Vagina (tissue), 2 donors: ENCODE measurements around the gene GDAP2. TPM values are rescaled to one million over a fixed set of nuclear protein-coding genes. Genes with fewer than 3 reads are reported as not detected.
"Not testable (repeated sequence)": the region's sequence is repeated elsewhere in the genome, so short reads cannot be mapped to it uniquely, and the experiment has no call there.

ENCODE experiments used
- DNase-seq, 2 donors: peaks; one replicate each; pipeline ENCODE4 v3.0.0-alpha.2; 2017; ENCODE audit errors: extremely low spot score in 2 of 2
- H3K27ac ChIP-seq: fragments of 200-600 bp; sonication (generic); one replicate; pipeline ENCODE4 v1.5.1; 2019
- H3K27me3 ChIP-seq: fragments of 200-600 bp; sonication (generic); one replicate; pipeline ENCODE4 v1.5.1; 2019
- H3K36me3 ChIP-seq, 2 donors: fragments of 200-600 bp; sonication (generic); one replicate each; pipeline ENCODE4 v1.5.1; 2017 to 2019
- H3K4me1 ChIP-seq: fragments of 200-600 bp; sonication (generic); one replicate; pipeline ENCODE4 v1.5.1; 2019
- H3K4me3 ChIP-seq, 2 donors: fragments of 200-600 bp; sonication (generic); 1 replicate in 1 of 2; 2 replicates in 1 of 2; pipeline ENCODE4 v1.5.1; 2016 to 2019
- H3K9me3 ChIP-seq: fragments of 200-600 bp; sonication (generic); one replicate; pipeline ENCODE4 v1.5.1; 2019
- CTCF ChIP-seq, 3 experiments: fragments of 450-650 bp in 2 of 3; fragments of 200-600 bp in 1 of 3; sonication (generic) in 1 of 3; IDR thresholded peaks; one replicate each; pipeline ENCODE4 v1.5.1; 2017 to 2019; ENCODE audit warnings: antibody characterized with exemption in 3 of 3, mild to moderate bottlenecking in 2 of 3, moderate library complexity in 2 of 3
- POLR2A ChIP-seq, 2 donors: fragments of 450-650 bp; IDR thresholded peaks; one replicate each; pipeline ENCODE4 v1.6.1; 2017; ENCODE audit warnings: antibody characterized with exemption in 2 of 2, mild to moderate bottlenecking in 2 of 2, moderate library complexity in 2 of 2
- POLR2AphosphoS5 ChIP-seq, 2 donors: sonication (generic); formaldehyde crosslinking; IDR thresholded peaks; one replicate each; pipeline ENCODE4 v1.9.0; 2017; ENCODE audit warnings: antibody characterized with exemption in 2 of 2, mild to moderate bottlenecking in 2 of 2, low read depth in 1 of 2; ENCODE audit not compliant: insufficient read depth in 1 of 2
- intact Hi-C: fragments of 100-400 bp; cut with DNase I; formaldehyde crosslinking; loops from one replicate; pipeline ENCODE4 v1.15.1; 2023
- total RNA-seq: library from RNA; depleted of rRNA; stranded (reverse); fragments of >200 nt; gene quantifications from one replicate; pipeline ENCODE4 v1.2.3, GENCODE V29; 2016

GDAP2 gene
- total RNA-seq, 1 donor from 2014 or later = 24.1 TPM

- intact Hi-C loops = no loop called here
- peaks cover 44% of the 10 kb centered on the region for H3K4me1 ChIP-seq
- no peaks in the 10 kb centered on the region for H3K27me3 ChIP-seq
- peak overlapping the region; percentile 74 for H3K27ac ChIP-seq
- H3K9me3 ChIP-seq = no peaks in the 10 kb centered on the region
- no peaks in the 10 kb centered on the region for H3K36me3 ChIP-seq
- DNase-seq = no peak
- TF ChIP-seq POLR2A (IDR thresholded peaks at IDR 0.05) (no peak), POLR2AphosphoS5 (IDR thresholded peaks at IDR 0.05; ENCODE audit: insufficient read depth in 1 of 2, low read depth in 1 of 2) (no peak), CTCF (IDR thresholded peaks at IDR 0.05) (no peak)
- peak overlapping the region; percentile 65 to 91 for H3K4me3 ChIP-seq
These were observed 509 bp downstream of the GDAP2 start for GRCh38 chr1:117928881-117929342.

- Histone ChIP-seq H3K4me3 (no peak overlapping the region), H3K9me3 (no peaks in the 10 kb centered on the region), H3K4me1 (peaks cover 28% of the 10 kb centered on the region), H3K36me3 (no peaks in the 10 kb centered on the region), H3K27ac (no peak overlapping the region), H3K27me3 (no peaks in the 10 kb centered on the region)
- intact Hi-C loops = no loop called here
- DNase-seq = no peak
- TF ChIP-seq POLR2A (IDR thresholded peaks at IDR 0.05) (no peak), POLR2AphosphoS5 (IDR thresholded peaks at IDR 0.05; ENCODE audit: insufficient read depth in 1 of 2, low read depth in 1 of 2) (no peak)
These were observed 3.4 kb downstream of the GDAP2 start for GRCh38 chr1:117925981-117926380.

- intact Hi-C loops, H3K4me1 ChIP-seq, H3K9me3 ChIP-seq: not testable (repeated sequence)
These were observed 6.7 kb downstream of the GDAP2 start for GRCh38 chr1:117922717-117923116.

GRCh38 chr1:117921991-117922390 is 7.4 kb downstream of the GDAP2 start:
- H3K9me3 ChIP-seq = no peaks in the 10 kb centered on the region
- TF ChIP-seq POLR2A (IDR thresholded peaks at IDR 0.05) (no peak), POLR2AphosphoS5 (IDR thresholded peaks at IDR 0.05; ENCODE audit: insufficient read depth in 1 of 2, low read depth in 1 of 2) (no peak), CTCF (IDR thresholded peaks at IDR 0.05) (no peak)

More at GRCh38 chr1:117922717-117923116, 6.7 kb downstream of the GDAP2 start:
- not testable (repeated sequence) for H3K4me3 ChIP-seq, H3K27me3 ChIP-seq, DNase-seq, H3K27ac ChIP-seq
- peaks cover 0 to 15% of the 10 kb centered on the region in 2 donors for H3K36me3 ChIP-seq

GRCh38 chr1:117919376-117919775 is 10.0 kb downstream of the GDAP2 start:
- DNase-seq = no peak
- intact Hi-C loops = no loop called here
- Histone ChIP-seq H3K36me3 (peaks cover 0 to 41% of the 10 kb centered on the region in 2 donors), H3K27me3 (no peaks in the 10 kb centered on the region), H3K4me3 (no peak overlapping the region), H3K4me1 (no peaks in the 10 kb centered on the region), H3K9me3 (no peaks in the 10 kb centered on the region), H3K27ac (no peak overlapping the region)
- no peak for TF ChIP-seq CTCF (IDR thresholded peaks at IDR 0.05)
- no peak for TF ChIP-seq POLR2AphosphoS5 (IDR thresholded peaks at IDR 0.05; ENCODE audit: insufficient read depth in 1 of 2, low read depth in 1 of 2)
- TF ChIP-seq POLR2A (IDR thresholded peaks at IDR 0.05) = no peak

More at GRCh38 chr1:117921991-117922390, 7.4 kb downstream of the GDAP2 start:
- Histone ChIP-seq H3K4me3 (no peak overlapping the region), H3K27ac (no peak overlapping the region), H3K4me1 (no peaks in the 10 kb centered on the region), H3K36me3 (peaks cover 0 to 21% of the 10 kb centered on the region in 2 donors), H3K27me3 (no peaks in the 10 kb centered on the region)
- no peak for DNase-seq
- intact Hi-C loops = no loop called here

GRCh38 chr1:117911051-117911450 is 18.4 kb downstream of the GDAP2 start:
- H3K27ac ChIP-seq = no peak overlapping the region
- DNase-seq = no peak
- TF ChIP-seq POLR2A (IDR thresholded peaks at IDR 0.05) (no peak), POLR2AphosphoS5 (IDR thresholded peaks at IDR 0.05; ENCODE audit: insufficient read depth in 1 of 2, low read depth in 1 of 2) (no peak), CTCF (IDR thresholded peaks at IDR 0.05) (no peak)
- peaks cover 0 to 48% of the 10 kb centered on the region in 2 donors for H3K36me3 ChIP-seq
- no peaks in the 10 kb centered on the region for H3K9me3 ChIP-seq
- intact Hi-C loops = no loop called here
- no peak overlapping the region for H3K4me3 ChIP-seq
- H3K4me1 ChIP-seq = no peaks in the 10 kb centered on the region
- H3K27me3 ChIP-seq = no peaks in the 10 kb centered on the region
